Smooth muscle cell (in vitro differentiated cells): ENCODE data around the gene PATL2. TPM values are rescaled to one million over a fixed set of nuclear protein-coding genes. Genes with fewer than 3 reads are reported as not detected.

Experiments used
- DNase-seq: peaks from one replicate; lab custom pipeline; 2025; ENCODE audit not compliant: unreplicated experiment; lab: John Stamatoyannopoulos, UW
- H2AFZ ChIP-seq: fragments of 200-600 bp; sonication (generic); 2 replicates; pipeline ENCODE4 v1.6.0; 2016; ENCODE audit warnings: antibody characterized with exemption, low read depth, mild to moderate bottlenecking
- H3F3A ChIP-seq: fragments of 200-600 bp; sonication (generic); 2 replicates; pipeline ENCODE4 v1.6.0; 2017; ENCODE audit warnings: antibody characterized with exemption, low read depth
- H3K27ac ChIP-seq: fragments of 200-600 bp; sonication (generic); 2 replicates; pipeline ENCODE4 v1.5.1; 2016; ENCODE audit warnings: low read depth, mild to moderate bottlenecking
- H3K27me3 ChIP-seq: fragments of 200-600 bp; sonication (generic); 2 replicates; pipeline ENCODE4 v1.6.1; 2016; ENCODE audit warnings: low read depth, mild to moderate bottlenecking
- H3K36me3 ChIP-seq: fragments of 200-600 bp; sonication (generic); 2 replicates; pipeline ENCODE4 v1.5.1; 2016; ENCODE audit warnings: low read depth
- H3K4me1 ChIP-seq: fragments of 200-600 bp; sonication (generic); 2 replicates; pipeline ENCODE4 v1.5.1; 2016; ENCODE audit warnings: low read depth
- H3K4me2 ChIP-seq: fragments of 200-600 bp; sonication (generic); 2 replicates; pipeline ENCODE4 v1.6.0; 2016; ENCODE audit warnings: mild to moderate bottlenecking
- H3K4me3 ChIP-seq: fragments of 200-600 bp; sonication (generic); 2 replicates; pipeline ENCODE4 v1.5.1; 2016; ENCODE audit warnings: mild to moderate bottlenecking
- H3K79me2 ChIP-seq: fragments of 200-600 bp; sonication (generic); 2 replicates; pipeline ENCODE4 v1.6.0; 2016; ENCODE audit warnings: low read depth, mild to moderate bottlenecking
- H3K9ac ChIP-seq: fragments of 200-600 bp; sonication (generic); 2 replicates; pipeline ENCODE4 v1.6.0; 2016; ENCODE audit warnings: low read depth
- H3K9me3 ChIP-seq: fragments of 200-600 bp; sonication (generic); replicated peaks from 2 replicates; pipeline ENCODE4 v1.5.1; 2016; ENCODE audit warnings: low read depth
- H4K20me1 ChIP-seq: fragments of 200-600 bp; sonication (generic); 2 replicates; pipeline ENCODE4 v1.6.0; 2016; ENCODE audit warnings: low read depth
- whole genome bisulfite sequencing: methylation state at CpG from one replicate; pipeline ENCODE4 v1.1.7; 2016; ENCODE audit warnings: low lambda C conversion rate; 5-methylcytosine and 5-hydroxymethylcytosine counted together
- polyA plus RNA-seq: library from polyadenylated mRNA; unstranded; fragments of >200 nt; fragmentation: Nextera tagmentation; extraction: Ambion mirVana; gene quantifications from 2 replicates; pipeline ENCODE4 v1.2.1, GENCODE V29; 2016
- total RNA-seq: library from RNA; depleted of rRNA; stranded (reverse); fragments of >200 nt; gene quantifications from 2 replicates; pipeline ENCODE4 v1.2.3, GENCODE V29; 2014
- TF ChIP-seq, protein P1 (sequence below): fragments of 200-600 bp; sonication (generic); IDR thresholded peaks from 2 replicates; pipeline ENCODE4 v1.5.1; 2017; ENCODE audit warnings: borderline replicate concordance, mild to moderate bottlenecking, antibody characterized with exemption; ENCODE audit not compliant: insufficient read depth, poor library complexity, severe bottlenecking

PATL2 gene
- total and polyA plus RNA-seq, 2 experiments from 2014 or later, result not detected

DNA sequence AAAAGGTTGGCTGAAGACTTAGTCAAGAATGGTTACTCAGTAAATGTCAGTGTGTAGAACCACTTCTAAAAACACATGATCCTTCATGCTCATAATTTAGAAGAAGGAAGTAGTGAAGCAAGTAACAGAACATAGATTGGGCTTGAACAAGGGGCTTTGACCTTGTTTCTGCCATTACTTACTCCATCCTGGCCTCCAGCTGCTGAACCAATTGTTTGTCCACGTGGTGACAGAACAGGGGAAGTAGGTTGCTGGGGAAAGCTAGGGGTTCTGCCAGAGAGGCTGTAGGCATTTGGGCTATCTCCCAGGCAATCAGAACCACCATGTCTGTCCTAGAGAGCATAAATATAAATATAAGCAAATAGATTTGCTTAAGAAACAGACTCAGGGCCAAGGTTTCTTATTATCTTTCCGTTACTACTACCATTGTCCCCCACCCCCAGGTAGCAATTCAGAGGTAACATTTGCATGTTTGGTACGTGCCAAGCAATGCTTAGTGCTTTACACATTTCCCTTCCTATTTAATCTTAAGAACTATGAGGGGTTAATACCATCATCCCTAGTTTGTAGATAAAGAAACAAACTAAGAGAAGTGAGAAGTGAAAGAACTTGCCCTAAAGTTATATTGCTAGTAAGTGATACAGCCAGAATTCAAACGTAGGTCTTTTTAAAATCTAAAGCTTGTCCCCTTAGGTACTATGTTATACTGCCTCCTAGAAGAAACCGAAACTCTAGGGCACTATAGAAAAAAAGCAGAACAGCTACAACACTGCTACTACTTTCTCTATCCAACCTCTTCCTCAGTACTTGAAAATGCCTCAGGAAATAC is 44.7 kb downstream of the PATL2 start:
- no peak overlapping the region for H3K27ac ChIP-seq
- H3K4me2 ChIP-seq, result no peak overlapping the region
- no peaks in the 10 kb centered on the region for H3K36me3 ChIP-seq
- peaks cover 15% of the 10 kb centered on the region for H3K79me2 ChIP-seq
- H3K4me3 ChIP-seq, result no peak overlapping the region
- no peak for DNase-seq
- no peaks in the 10 kb centered on the region for H3K27me3 ChIP-seq
- WGBS, result 73% methylated on average over 5 of the region's 5 CpGs
- no peak overlapping the region for H2AFZ ChIP-seq
- peaks cover 15% of the 10 kb centered on the region for H3K4me1 ChIP-seq
- H3K9ac ChIP-seq, result no peak overlapping the region
- H4K20me1 ChIP-seq, result no peaks in the 10 kb centered on the region
- no peaks in the 10 kb centered on the region for H3K9me3 ChIP-seq
- TF ChIP-seq, protein P1, sequence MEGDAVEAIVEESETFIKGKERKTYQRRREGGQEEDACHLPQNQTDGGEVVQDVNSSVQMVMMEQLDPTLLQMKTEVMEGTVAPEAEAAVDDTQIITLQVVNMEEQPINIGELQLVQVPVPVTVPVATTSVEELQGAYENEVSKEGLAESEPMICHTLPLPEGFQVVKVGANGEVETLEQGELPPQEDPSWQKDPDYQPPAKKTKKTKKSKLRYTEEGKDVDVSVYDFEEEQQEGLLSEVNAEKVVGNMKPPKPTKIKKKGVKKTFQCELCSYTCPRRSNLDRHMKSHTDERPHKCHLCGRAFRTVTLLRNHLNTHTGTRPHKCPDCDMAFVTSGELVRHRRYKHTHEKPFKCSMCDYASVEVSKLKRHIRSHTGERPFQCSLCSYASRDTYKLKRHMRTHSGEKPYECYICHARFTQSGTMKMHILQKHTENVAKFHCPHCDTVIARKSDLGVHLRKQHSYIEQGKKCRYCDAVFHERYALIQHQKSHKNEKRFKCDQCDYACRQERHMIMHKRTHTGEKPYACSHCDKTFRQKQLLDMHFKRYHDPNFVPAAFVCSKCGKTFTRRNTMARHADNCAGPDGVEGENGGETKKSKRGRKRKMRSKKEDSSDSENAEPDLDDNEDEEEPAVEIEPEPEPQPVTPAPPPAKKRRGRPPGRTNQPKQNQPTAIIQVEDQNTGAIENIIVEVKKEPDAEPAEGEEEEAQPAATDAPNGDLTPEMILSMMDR, result no peak
- no peaks in the 10 kb centered on the region for H3F3A ChIP-seq

GRCh38 chr15:44663410-44664308 is 47.5 kb downstream of the PATL2 start, which contains the start of gene SPG11:
TSS of gene SPG11 (minus strand) at chr15:44663662. CDS start at chr15:44663647, 15 bp downstream.
- Histone ChIP-seq H4K20me1 (no peaks in the 10 kb centered on the region), H3K4me3 (peak within 1 kb of the TSS; percentile 91), H3K27me3 (no peaks in the 10 kb centered on the region), H3K79me2 (peaks cover 24% of the 10 kb centered on the region), H3K4me1 (peaks cover 18% of the 10 kb centered on the region), H2AFZ (peak within 1 kb of the TSS; percentile 99), H3F3A (no peaks in the 10 kb centered on the region), H3K27ac (peak within 1 kb of the TSS; percentile 80), H3K9ac (peak within 1 kb of the TSS; percentile 90), H3K9me3 (no peaks in the 10 kb centered on the region), H3K36me3 (peaks cover 8% of the 10 kb centered on the region), H3K4me2 (peak within 1 kb of the TSS; percentile 95)
- DNase-seq, result peak; percentile 93
- 7% methylated on average over 53 of the region's 53 CpGs for WGBS
- TF ChIP-seq, protein P1, result peak; percentile 81

- Histone ChIP-seq H2AFZ (peak overlapping the region; percentile 96), H3K4me2 (peak overlapping the region; percentile 95), H3K4me3 (peak overlapping the region; percentile 91), H3K79me2 (peaks cover 24% of the 10 kb centered on the region), H3K9me3 (no peaks in the 10 kb centered on the region), H3K27me3 (no peaks in the 10 kb centered on the region), H4K20me1 (no peaks in the 10 kb centered on the region), H3K36me3 (peaks cover 8% of the 10 kb centered on the region), H3K9ac (peak overlapping the region; percentile 90), H3K27ac (peak overlapping the region; percentile 59), H3K4me1 (peaks cover 18% of the 10 kb centered on the region), H3F3A (no peaks in the 10 kb centered on the region)
- TF ChIP-seq, protein P1, result no peak
- 21% methylated on average over 32 of the region's 34 CpGs for WGBS
- DNase-seq, result peak; percentile 53
Measured at GRCh38 chr15:44662478-44663409, 48.4 kb downstream of the PATL2 start.
